ENCODE measurements around the gene HACL1.

Gene HACL1

DNA sequence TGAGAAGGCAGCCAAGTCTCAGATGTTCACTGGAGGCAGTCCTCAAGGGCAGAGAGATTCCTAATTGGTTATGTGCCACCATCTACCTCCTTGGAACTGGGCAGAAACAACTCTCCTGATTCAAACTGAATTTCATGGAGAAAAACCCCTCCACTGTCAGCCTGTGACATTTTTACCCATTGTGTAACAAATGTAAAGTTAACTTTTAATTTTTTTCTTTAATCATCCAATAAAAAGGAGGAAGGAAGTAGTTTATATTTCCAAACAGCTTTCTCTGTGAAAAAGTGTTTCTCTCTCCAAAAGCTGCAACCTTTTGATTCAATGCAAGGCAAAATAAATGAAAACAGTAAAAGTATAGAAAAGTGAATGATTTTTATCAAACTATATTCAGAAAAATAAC, 79.4 kb downstream of the HACL1 start:
- no peak for FAIRE-seq

DNA sequence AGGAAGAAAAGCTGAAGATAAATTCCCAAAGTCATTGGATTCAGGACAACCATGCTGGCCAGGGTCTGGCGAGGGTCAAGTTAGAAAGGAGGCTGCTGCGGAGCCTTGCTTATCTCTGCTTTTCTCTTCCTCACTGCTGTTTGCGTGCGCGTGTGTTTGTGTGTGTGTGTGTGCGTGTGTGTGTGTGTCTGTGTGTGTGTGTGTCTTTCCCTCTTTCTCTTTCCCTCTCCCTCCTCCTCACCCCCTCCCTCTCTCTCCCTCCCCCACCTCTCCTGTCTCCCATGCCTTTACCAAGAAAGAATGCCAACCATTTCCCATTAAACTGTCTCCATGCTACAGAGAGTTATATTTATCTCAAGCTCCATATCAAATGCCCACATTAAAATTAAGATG, 79.8 kb downstream of the HACL1 start, which contains the start of gene COLQ:
TSS of gene COLQ (minus strand) at position 134 of the 393 bp plus-strand sequence. CDS start at position 53, 81 bp downstream.
- no peak for FAIRE-seq

GRCh38 chr3:15520804-15521572, 80.4 kb downstream of the HACL1 start:
- no peak for FAIRE-seq

- FAIRE-seq = no peak
These were observed 81.2 kb downstream of the HACL1 start for GRCh38 chr3:15520185-15520584.

DNA sequence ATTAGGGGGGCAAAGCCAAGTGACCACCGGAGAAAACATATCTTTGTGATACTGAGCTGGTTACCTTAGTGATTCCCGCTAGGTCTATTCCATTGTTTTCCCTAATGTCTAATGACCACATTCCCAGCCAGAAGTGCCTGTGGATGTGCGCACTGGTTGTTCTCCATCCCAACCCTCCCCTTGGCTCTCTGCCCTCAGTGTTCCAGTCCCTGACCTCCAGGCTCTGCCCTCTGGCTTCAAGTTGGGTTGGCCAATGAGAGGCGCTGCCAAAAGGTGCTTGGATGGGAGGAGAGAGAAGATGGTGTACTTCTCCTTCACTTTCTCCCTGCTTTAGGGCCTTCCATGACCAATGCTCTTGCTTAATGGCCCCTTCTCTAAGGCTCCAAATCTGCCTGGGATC, 82.3 kb downstream of the HACL1 start:
- no peak for FAIRE-seq

DNA sequence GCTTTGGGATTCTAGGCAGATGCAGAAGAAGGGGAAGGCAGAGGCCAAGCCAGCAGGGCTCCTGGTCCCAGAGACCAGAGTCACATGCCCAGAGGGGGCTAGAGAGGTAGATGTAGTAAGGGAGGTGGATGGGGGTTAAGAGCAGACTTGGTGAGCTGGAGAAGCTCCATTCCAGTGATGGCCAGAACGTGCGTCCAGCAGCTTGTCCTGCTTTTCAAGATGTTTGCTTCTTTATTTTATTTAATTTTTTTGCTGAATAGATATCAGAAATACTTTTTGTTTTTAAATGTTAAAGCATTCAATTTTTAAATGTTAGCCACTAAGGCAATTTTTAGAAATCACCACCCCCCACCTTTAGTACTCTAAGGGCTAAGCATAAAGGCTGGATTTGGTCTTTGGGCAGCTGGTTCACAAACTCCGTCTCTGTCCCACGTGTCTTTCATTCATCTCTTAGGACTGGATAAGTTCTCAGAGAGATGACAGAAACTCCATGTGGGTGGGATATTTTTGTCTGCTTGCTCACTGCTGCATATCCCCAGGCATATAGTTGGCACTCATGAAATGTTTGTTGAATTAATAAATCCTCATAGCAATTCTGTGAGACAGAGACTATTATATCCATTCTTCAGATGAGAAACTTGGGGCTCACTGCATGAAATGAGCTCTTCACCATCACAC, 86.6 kb downstream of the HACL1 start:
- FAIRE-seq = no peak

GRCh38 chr3:15513810-15514662, 87.3 kb downstream of the HACL1 start:
- no peak for FAIRE-seq

GRCh38 chr3:15513116-15513515, 88.3 kb downstream of the HACL1 start:
- no peak for FAIRE-seq

DNA sequence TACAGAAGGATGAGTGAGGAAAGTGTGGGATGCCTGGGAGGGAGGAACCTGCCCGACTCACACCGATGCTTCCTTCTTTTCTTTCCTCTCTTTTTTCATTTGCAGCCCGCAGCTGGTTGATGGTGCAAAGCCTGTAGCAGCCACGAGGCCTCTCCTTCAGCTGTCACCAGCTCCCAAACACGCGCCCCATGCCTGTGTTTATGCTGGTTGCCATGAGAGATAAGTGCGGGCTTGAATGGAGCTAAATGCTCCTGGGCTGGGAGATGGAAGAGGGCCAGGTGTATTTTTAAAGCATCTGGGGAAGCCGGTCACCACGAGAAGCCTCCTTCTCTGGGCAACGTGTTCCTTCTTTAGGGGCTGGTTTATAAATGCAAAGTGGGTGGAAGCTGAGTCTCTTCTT, 89.2 kb downstream of the HACL1 start:
- no peak for FAIRE-seq

- FAIRE-seq = no peak
These were observed 90.2 kb downstream of the HACL1 start for GRCh38 chr3:15511156-15511555.
